GM18868 (cell line): ENCODE measurements around the gene DEFB129.
A peak's percentile ranks its signal among the peaks of the same experiment; 100 is the strongest.
"Not testable (repeated sequence)": the region's sequence is repeated elsewhere in the genome, so short reads cannot be mapped to it uniquely, and the experiment has no call there.

Experiments used
- ATAC-seq: cut with Tn5 transposase; IDR thresholded peaks from one replicate; pipeline ENCODE4 v1.9.1; 2021; ENCODE audit warnings: mild to moderate bottlenecking, moderate library complexity; ENCODE audit not compliant: unreplicated experiment

DEFB129 gene

GRCh38 chr20:252801-253200 lies 25.7 kb downstream of the DEFB129 start:
- ATAC-seq, result no peak

- ATAC-seq, result not testable (repeated sequence)
These were observed 26.4 kb downstream of the DEFB129 start for GRCh38 chr20:253447-253846.

GRCh38 chr20:257419-257818 lies 30.4 kb downstream of the DEFB129 start, which contains the start of gene DEFB132:
DEFB132 (plus strand) TSS chr20:257724; CDS start chr20:257779, 55 bp downstream.
- no peak for ATAC-seq

- ATAC-seq, result no peak
These were observed 31.3 kb downstream of the DEFB129 start for GRCh38 chr20:258269-258858.

- ATAC-seq, result no peak
These were observed 31.9 kb downstream of the DEFB129 start for GRCh38 chr20:258963-259362.

- ATAC-seq, result no peak
These were observed 32.9 kb downstream of the DEFB129 start for GRCh38 chr20:259981-260380.

- ATAC-seq, result no peak
These were observed 36.6 kb downstream of the DEFB129 start for GRCh38 chr20:263701-264100.

GRCh38 chr20:266596-267562 lies 39.8 kb downstream of the DEFB129 start:
- ATAC-seq, result peak; percentile 81

- ATAC-seq, result no peak
These were observed 43.5 kb downstream of the DEFB129 start for GRCh38 chr20:270517-270916.

- no peak for ATAC-seq
These were observed 44.0 kb downstream of the DEFB129 start for GRCh38 chr20:271069-271468.

GRCh38 chr20:271528-271927 lies 44.5 kb downstream of the DEFB129 start:
- ATAC-seq, result no peak

GRCh38 chr20:272718-273117 lies 45.7 kb downstream of the DEFB129 start:
- ATAC-seq, result no peak

- ATAC-seq, result no peak
These were observed 46.8 kb downstream of the DEFB129 start for GRCh38 chr20:273884-274283.

GRCh38 chr20:275791-276190 lies 48.7 kb downstream of the DEFB129 start:
- no peak for ATAC-seq

GRCh38 chr20:276620-277495 lies 49.8 kb downstream of the DEFB129 start:
- ATAC-seq, result no peak

- ATAC-seq, result no peak
These were observed 50.4 kb downstream of the DEFB129 start for GRCh38 chr20:277496-277781.

GRCh38 chr20:278181-278580 lies 51.1 kb downstream of the DEFB129 start:
- ATAC-seq, result no peak

GRCh38 chr20:278607-279571 lies 51.8 kb downstream of the DEFB129 start:
- no peak for ATAC-seq
